HG03064 (cell line): Measurements from ENCODE around the gene DAPK3.

ENCODE experiments used
- ATAC-seq: cut with Tn5 transposase; IDR thresholded peaks from one replicate; pipeline ENCODE4 v1.9.1; 2021; ENCODE audit warnings: low read depth; ENCODE audit not compliant: unreplicated experiment

DAPK3 gene

GRCh38 chr19:3932931-3933810, 37.7 kb downstream of the DAPK3 start, which contains the start of gene NMRK2:
Gene NMRK2, plus strand, starts transcription at chr19:3933069. Its CDS starts 603 bp downstream, at chr19:3933672.
- ATAC-seq, result no peak

GRCh38 chr19:3931041-3931440, 39.9 kb downstream of the DAPK3 start:
- ATAC-seq, result no peak

- ATAC-seq, result no peak
Measured at GRCh38 chr19:3923912-3924311, 47.0 kb downstream of the DAPK3 start.

GRCh38 chr19:3923096-3923758, 47.7 kb downstream of the DAPK3 start:
- no peak for ATAC-seq

- ATAC-seq, result no peak
Measured at GRCh38 chr19:3919793-3920192, 51.1 kb downstream of the DAPK3 start.

GRCh38 chr19:3916033-3916432, 54.9 kb downstream of the DAPK3 start:
- ATAC-seq, result no peak

GRCh38 chr19:3914199-3914598, 56.7 kb downstream of the DAPK3 start:
- no peak for ATAC-seq

GRCh38 chr19:3910105-3910504, 60.8 kb downstream of the DAPK3 start:
- no peak for ATAC-seq
